Eye (tissue), 1 donor: ENCODE measurements around the gene ADAMTS7.
A peak's percentile ranks its signal among the peaks of the same experiment; 100 is the strongest.
"Not testable (repeated sequence)": the region's sequence is repeated elsewhere in the genome, so short reads cannot be mapped to it uniquely, and the experiment has no call there.

Source experiments
- DNase-seq: peaks from one replicate; pipeline ENCODE4 v3.0.0-alpha.2; 2015

ADAMTS7 gene

DNA sequence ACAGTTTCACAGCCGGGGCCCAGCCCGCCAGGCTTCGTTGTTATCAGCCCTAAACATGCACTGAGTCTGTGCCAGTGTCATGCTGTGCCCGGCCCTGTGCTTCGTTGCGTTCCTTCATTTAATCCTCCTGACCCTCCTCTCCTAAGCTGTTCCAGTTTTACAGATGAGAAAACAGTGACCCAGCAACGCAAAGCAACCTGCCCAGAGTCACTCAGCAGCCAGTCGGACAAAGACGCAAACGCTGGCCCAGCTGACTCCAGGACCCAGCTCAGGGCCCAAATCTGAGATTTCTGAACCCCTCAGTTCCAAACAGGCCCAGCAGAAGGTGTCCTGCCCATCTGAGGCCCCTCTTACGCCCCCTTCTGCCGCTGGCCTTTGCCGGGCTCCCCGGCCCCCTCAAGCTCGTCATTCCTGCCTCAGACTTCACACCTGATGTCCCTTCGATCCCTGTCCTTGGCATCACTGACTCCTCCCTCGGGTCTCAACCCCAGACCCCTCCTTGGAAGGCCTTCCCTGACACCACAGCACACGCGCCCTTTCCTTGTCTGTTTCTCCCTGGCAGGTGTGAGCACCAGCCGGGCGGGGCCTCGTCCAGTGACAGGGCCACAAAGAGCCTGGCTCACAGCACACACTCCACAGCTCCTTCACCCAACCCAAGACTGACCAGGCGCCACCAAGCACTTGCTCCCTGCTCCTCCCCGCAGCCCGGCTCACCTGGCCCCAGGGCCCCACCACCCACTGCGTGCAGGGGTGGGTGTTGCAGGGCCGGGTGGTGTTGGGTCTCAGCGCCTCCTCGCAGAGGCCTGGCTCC, 48.1 kb downstream of the ADAMTS7 start:
- no peak for DNase-seq

DNA sequence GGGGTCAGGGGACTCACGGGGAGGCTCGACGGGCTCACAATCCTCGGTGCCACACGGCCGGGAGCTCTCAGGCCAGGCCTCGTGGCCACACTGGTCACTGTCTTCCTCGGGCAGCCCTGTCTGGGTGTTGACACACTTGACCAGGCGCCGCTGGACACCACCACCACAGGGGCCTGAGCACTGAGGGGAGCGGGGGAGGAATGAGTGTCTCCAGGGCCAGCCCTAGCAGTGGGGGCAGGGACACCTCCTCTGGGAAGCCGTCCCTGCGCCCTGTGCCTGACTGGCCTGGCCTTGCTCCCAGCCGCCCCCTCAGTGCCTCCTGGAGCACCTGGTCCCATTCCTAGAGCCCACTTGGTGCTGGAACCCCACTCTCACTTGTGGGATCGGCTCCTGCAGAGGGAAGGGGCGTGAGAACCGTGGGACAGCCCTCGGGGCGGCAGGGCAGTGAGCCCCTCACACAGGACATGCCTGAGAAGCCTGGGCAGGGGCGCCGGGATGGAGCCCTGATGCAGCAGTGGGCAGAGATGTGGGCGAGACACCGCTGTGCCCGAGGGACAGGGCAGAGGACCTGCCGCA, 48.8 kb downstream of the ADAMTS7 start:
- not testable (repeated sequence) for DNase-seq

GRCh38 chr15:78761891-78762385, 49.3 kb downstream of the ADAMTS7 start:
- no peak for DNase-seq

DNA sequence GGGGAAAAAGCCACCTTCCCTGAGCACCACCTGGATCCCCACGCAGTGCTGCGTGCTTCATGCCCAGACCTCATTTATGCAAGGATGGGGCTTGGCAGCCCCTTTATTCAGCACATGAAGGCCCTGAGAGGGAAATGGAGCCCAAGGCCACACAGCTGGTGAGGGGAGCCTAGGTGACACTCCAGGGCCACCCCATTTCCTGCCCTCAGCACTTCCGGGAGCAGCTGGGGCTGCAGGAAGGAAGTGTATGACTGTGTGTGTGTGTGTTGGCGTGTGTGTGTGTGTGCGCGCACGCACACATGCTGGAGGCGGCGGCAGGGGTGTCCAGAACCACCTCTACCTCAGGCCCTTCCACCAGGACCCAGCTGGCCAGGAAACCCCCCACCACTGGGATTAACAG, 49.8 kb downstream of the ADAMTS7 start:
- DNase-seq, result not testable (repeated sequence)

GRCh38 chr15:78761020-78761419, 50.2 kb downstream of the ADAMTS7 start:
- DNase-seq, result no peak

GRCh38 chr15:78760091-78760882, 51.0 kb downstream of the ADAMTS7 start:
- DNase-seq, result not testable (repeated sequence)

- not testable (repeated sequence) for DNase-seq
Observed at GRCh38 chr15:78759361-78759998, 51.8 kb downstream of the ADAMTS7 start.

DNA sequence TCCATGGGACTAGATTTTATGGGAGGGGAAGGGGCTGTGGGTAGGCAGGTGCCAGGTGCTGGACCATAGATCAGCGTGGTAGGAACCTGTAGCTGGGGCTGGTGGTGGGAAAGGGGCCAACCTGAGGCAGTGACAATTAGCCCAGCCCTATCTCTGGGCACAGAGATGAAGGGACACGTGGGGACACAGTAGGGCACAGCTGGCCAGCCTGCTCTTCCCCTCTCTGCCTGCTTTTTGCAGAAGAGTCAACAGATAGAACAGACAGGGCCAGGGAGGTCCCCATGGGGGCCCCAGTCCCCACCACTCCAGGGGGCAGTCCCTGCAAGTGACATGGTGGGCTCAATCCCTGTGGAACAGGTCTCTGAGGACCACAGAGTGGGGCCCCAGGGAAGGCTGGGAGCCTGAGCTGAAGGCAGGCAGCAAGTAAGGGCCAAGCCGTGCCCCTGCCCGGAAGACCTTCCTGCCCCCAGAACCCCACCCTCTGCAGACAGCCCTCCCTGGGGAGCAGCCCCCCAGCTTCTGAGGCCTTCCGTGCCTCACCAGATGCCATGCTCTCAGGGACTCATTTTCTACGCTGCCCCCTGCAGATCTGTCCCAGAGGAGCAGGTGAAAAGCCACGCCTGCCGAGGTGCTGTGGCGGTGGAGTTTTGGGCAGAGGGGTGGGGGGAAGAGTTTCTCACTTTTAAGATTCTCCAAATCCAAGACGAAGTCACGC, 52.6 kb downstream of the ADAMTS7 start:
- DNase-seq, result not testable (repeated sequence)

DNA sequence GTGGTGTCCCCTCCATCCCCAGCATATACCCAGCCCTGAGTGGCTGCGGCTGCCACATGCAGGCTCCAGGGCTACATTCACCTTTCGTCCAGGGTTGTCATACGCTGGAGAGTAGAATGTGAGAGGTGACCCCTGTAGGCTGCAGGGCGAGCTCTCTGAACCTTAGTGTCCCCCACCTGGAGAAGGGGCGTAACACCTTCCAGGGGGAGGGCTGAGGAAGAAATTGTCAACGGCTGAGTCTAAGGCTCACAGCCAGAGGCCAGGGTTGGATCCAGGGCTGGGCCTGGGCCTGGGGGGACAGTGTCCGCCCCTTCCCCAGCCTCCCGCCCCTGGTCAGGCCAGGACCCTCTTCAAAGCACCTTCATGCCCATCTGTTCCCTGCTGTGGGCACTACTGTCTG, 53.2 kb downstream of the ADAMTS7 start:
- not testable (repeated sequence) for DNase-seq

DNA sequence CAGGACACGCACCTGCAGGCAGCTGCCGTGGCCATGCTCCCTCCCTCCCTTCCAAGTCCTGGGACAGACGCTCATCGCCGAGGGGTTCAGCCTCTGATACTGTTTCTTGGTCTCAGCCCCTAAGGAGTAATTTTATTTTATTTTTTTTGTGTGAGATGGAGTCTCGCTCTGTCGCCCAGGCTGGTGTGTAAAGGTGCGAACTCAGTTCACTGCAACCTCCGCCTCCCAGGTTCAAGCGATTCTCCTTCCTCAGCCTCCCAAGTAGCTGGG, 53.7 kb downstream of the ADAMTS7 start:
- DNase-seq, result no peak

GRCh38 chr15:78756781-78757635, 54.3 kb downstream of the ADAMTS7 start:
- DNase-seq, result peak; percentile 39

GRCh38 chr15:78755900-78756591, 55.2 kb downstream of the ADAMTS7 start:
- DNase-seq, result peak; percentile 42

GRCh38 chr15:78754637-78755280, 56.5 kb downstream of the ADAMTS7 start:
- DNase-seq, result not testable (repeated sequence)

GRCh38 chr15:78753751-78754535, 57.3 kb downstream of the ADAMTS7 start:
- not testable (repeated sequence) for DNase-seq

GRCh38 chr15:78753359-78753659, 58.0 kb downstream of the ADAMTS7 start:
- DNase-seq, result not testable (repeated sequence)

DNA sequence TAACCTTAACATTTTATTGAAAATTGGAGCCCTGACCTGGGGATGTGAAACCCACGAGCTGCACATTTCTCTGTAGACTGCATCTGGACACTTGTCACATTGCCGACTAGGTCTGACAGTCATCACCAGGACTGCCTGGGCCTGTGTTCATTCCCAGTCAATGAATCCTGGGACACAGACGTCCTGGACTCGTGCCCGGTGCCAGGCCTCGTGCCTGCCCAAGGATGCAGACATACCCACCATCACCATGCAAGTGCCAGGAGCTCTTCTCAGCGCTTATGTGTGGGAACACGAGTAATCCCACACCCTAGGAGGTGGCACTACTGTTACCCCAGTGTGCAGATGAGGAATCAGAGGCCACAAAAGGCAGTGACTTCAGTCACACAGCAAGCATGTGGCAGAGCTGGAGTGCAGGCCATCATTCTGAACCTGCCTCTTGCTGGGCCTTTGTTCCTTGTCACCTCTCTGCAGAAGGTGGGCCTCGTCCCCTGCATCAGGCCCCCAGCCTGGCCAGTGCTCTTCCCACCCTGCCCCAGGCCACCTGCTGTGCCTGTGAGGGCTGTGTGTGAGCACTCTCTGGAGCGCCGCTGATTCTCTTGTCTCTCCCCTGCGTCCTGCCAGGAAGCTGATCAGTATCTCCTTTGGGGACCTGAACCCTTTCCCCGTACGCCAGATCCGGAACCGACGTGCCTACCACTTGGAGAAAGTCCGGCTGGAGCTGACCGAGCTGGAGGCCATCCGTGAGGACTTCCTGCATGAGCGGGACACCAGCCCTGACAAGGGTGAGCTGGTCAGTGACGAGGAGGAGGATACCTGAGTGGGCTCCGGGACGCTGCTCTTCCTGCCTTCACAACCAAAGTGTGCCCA, 58.5 kb downstream of the ADAMTS7 start:
- DNase-seq, result no peak

DNA sequence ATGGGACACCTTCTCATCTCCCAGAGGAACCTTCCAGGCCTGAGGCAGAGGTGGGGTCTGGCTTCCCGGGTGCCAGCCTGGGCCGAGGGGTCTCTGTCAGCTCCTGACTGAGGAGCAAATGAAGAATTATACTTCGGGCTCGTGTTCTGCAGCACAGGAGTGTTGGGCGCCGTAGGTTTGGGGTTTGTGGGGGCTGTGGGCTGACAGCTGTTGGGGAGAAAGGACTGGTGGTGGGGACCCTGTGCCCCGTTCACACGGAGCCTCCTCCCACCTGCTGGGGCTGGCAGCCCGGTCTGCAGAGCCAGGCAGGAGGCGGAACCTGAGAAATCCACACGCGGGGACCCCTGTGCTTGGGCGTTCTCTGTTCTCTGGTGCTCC, 59.7 kb downstream of the ADAMTS7 start:
- no peak for DNase-seq

GRCh38 chr15:78750974-78751601, 60.2 kb downstream of the ADAMTS7 start:
- peak; percentile 96 for DNase-seq
